COLO668 (cell line): ENCODE data around the gene TWIST2.

Source experiments
- DNase-seq: peaks from one replicate; lab custom pipeline; 2025; ENCODE audit not compliant: unreplicated experiment; lab: John Stamatoyannopoulos, UW

Gene TWIST2

GRCh38 chr2:238872026-238872425 lies 24.1 kb downstream of the TWIST2 start:
- no peak for DNase-seq

GRCh38 chr2:238872628-238873380 lies 24.9 kb downstream of the TWIST2 start:
- no peak for DNase-seq

DNA sequence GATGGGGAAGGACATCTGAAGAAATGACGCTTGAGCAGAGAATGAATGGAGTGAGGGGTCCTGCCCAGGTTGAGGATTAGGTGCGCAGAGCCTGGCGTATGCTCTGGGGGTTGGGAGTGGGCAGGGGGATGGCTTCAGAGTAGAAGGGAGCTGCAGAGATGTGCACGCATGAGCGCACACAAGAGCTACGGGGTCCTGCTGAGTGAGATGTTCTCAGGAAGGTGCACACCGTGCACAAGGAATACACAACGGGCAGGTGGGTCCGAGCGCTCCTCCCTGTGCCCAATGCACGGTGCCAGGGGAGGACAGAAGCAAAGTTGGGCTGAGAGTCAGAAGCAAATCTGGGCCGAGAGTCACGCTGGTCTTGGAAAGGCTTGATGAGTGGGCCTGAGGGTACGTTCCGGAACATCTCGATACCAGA lies 25.5 kb downstream of the TWIST2 start:
- DNase-seq = no peak

DNA sequence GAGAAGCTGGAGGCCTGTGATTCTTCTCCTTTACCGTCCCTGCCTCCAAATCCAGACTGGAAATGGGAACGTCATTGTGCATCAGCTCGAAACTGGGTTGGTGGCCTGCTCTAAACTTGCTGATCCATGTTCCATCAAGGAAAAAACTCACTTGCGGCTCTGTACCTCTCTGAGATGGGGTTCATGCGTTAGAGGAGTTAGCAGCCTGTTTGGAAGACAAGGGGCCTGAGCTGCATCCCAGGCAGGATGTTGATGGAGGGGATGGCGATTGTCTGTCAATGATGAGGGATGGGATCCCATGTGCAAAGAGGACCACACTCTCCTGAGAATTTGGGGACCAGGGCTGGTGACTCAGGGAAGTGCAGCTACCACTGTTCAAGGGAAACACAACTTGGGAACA lies 26.0 kb downstream of the TWIST2 start:
- DNase-seq = no peak

GRCh38 chr2:238874330-238875050 lies 26.6 kb downstream of the TWIST2 start:
- no peak for DNase-seq

DNA sequence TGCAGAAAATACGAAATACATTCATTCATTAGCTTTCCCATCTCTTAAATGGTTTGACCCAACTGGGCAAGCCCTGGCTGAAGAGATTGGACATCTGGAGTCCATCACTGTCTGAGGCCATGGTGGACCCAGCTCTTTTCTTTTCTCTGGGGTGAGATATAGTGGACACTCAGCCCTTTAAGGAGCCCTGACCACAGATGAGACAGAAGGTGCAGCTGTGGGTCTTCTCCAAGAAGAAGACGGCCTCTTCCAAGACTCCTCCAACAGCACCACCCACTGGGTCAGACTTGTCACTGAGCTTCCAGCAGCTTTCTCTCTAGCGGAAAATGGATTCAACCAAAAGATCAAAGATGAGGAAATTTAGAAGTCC lies 27.2 kb downstream of the TWIST2 start:
- DNase-seq = no peak

GRCh38 chr2:238875471-238876231 lies 27.8 kb downstream of the TWIST2 start:
- DNase-seq = no peak

GRCh38 chr2:238876232-238876630 lies 28.3 kb downstream of the TWIST2 start:
- DNase-seq = no peak

DNA sequence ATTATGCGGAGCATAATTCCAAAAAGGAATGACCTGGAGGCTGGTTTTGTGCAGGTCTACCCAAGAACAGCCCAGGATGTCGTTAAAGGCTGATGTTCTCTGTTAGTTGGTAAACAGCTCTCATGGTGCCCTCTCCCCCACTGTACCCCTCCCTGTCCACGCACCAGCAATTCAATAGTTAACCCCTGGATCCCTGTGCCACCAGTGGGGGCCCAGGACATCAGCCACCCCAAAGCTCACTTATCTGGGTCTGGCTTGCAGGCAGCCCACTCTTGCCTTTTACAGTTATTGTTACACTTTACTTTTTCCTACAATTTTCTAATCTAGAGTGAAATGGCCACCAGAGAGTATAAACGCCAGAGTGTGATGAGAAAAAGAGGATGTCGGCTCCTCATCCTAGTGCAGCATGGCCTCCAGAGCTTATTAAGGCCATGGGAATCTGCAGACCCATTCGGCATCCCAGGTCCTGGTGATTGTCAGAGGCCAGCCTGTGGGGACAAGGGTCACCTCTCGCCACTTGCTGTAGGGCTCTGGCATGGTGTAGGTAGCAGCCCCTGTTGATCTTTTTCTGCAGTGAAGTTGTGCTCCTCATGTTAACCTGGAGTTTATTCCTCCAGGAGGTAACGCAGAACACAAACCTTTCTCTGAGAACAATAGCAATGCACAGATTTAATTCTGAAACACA lies 30.3 kb downstream of the TWIST2 start:
- no peak for DNase-seq

GRCh38 chr2:238879043-238879442 lies 31.2 kb downstream of the TWIST2 start:
- no peak for DNase-seq

GRCh38 chr2:238879621-238880377 lies 31.9 kb downstream of the TWIST2 start:
- no peak for DNase-seq

GRCh38 chr2:238881353-238882081 lies 33.6 kb downstream of the TWIST2 start:
- peak; percentile 16 for DNase-seq

- DNase-seq = no peak
These were observed 34.3 kb downstream of the TWIST2 start for GRCh38 chr2:238882082-238882755.

DNA sequence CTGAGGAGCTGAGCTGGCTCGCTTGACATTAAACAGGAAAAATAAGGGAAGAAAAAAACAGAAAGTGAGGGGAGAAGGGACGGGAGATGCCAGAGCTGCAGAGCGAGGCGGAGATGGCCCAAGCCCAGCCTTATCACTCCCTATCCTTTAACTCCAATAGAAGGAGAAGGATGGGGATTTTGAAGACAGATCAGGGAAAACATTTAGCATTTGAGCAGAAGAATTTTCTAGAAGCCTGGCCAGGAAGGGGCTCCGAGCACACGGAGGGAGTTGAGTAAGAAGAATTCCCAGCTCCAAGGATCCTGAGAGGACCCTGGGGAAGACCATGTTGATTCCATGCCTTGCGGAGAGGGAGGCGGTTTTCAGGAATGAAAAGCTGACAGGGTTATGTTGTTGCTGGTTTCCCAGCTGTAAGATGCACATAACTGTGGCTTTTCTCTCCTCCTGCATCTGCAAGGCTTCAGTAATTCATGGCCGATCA lies 35.6 kb downstream of the TWIST2 start:
- no peak for DNase-seq

DNA sequence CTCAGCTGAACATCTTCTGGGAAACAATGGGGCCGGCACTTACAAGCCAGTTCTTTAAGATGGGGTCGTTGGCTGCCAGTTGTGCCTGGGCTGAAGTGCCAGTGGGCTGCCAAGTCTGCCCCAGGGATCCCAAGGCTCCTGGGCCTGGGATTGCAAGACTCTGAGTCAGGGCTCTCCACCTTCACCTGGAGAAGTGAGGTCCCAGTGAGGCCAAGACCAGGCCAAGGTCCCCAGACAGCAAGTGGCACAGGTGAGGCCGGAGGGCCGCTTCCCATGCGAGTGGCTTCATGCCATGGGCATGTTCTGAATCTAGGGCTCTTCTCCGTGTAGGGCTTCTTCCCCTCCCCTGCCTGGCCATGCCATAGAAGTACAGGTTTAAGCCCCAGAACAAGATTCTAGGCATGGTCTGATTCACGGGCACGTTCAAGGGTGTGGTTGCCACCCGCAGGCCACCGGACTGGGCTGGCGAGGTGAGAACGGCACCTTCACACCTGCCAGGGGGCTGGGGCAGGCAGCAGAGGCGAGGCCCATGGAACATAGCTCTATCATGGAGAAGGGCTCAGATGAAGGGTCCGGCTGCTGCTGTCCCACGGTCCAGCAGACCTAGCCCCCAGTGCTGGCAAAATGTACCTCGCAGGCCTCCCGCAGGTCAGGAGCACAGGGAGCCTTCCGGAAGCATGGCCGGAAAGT lies 36.4 kb downstream of the TWIST2 start:
- DNase-seq = no peak

GRCh38 chr2:238884812-238885408 lies 37.0 kb downstream of the TWIST2 start:
- no peak for DNase-seq

GRCh38 chr2:238886453-238887094 lies 38.7 kb downstream of the TWIST2 start:
- no peak for DNase-seq

GRCh38 chr2:238887616-238888015 lies 39.7 kb downstream of the TWIST2 start:
- no peak for DNase-seq
